ENCODE measurements around the gene AKAP6.

The AKAP6 gene

DNA sequence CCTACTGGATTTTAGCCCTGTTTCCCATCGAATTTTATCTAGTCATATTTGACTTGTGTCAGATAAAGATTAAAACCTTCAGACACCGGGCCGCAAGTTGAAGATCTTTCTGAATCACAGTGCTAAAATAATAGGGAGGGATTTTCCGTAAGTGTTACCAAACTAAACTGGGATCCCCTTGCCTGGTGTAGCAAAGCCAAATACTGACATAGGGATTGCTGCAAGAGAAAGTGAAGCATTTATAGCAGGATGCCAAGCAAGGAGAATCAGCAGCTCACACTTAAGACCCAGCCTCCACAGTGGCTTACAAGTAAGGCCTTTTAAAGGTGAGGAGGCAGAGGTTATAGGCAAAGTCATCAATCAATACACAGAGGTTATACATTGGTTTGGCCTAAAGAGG, 147.4 kb downstream of the AKAP6 start:
- DNase-seq (ENCODE audit: low read depth, low spot score) = no peak

DNA sequence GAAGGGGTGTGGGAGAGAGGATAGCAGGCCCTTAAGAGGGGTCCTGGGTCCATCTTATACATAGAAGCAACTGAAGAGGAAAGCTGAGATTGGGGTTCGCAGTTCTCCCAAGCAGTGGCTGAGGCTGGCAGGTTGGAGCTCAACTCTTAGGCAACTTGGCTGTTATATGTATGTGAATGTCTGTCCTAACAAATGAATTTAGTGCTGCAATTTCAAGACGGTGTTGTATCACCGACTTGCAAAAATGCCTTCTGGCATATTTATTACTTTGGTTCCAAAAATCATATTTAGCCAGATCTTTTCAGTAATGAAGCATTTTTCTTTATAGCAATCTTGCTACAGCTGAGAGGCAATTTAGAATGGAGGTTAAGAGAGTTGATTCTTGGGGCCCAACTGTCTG, 148.3 kb downstream of the AKAP6 start:
- no peak for DNase-seq (ENCODE audit: low read depth, low spot score)

DNA sequence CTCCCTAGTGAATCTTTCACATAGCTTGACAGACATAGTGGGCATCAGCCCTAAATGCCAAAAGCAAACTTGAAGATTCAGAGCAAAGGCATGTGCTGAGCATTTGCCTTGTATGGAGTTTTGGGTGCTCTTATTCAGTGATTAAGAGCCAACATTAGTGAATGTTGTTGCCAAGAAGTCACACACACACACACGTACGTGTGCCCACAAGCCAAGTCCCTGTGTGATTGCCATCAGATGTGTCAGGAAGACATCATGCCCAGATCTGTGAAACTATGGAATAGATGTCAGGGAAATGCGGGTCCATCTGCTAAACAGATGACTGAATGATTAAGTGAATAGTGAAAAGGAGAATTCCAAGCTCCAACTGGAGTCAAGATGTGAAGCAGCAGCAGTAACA, 149.0 kb downstream of the AKAP6 start:
- no peak for DNase-seq (ENCODE audit: low read depth, low spot score)

- DNase-seq (ENCODE audit: low read depth, low spot score) = no peak
Measured at GRCh38 chr14:32480337-32480736, 151.2 kb downstream of the AKAP6 start.

DNA sequence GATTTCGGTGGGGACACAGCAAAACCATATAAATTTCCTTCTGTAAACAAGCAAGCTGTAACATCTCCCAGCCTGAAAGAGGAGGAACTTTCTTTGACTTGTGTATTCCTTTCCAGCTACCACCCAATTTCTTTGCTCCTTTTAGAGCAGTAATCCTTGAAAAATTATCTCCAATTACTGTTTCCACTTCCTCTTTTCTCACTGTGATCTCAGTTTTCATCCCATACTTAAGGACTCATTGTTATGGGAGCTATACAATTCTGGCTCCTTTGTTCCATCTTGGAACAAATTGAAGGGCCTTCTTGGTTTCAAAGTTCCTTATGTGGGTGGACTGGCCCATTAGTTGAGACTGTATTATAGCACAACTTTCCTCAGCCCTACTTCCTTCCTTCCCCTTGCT, 152.6 kb downstream of the AKAP6 start:
- DNase-seq (ENCODE audit: low read depth, low spot score) = no peak

DNA sequence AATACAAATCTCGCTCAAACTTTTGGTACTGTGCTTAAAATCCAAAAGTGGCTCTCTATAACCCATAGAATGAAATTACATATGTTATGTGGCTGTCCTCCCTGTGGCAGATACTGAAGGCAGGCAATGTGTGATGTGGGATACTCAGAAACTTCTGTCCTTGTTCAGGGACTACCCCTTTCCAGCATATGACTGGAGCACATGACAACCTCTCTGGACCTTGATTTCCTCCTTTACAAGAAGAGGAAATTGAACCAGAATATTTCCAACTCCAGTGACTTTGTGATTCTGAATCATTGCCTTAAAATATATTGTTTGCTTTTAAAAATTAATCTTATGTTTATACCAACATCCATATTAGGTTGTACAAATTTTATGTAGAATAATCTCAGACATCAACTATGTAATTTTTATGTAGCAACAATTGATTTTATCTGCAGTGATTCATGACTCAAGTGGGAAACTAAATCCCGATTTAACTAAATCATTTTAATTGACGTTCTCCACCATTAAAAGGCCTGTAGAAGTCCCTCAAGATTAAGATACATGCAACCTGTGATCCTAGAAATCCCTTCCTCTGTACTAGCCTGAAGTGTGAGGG, 162.4 kb downstream of the AKAP6 start:
- no peak for DNase-seq (ENCODE audit: low read depth, low spot score)

DNA sequence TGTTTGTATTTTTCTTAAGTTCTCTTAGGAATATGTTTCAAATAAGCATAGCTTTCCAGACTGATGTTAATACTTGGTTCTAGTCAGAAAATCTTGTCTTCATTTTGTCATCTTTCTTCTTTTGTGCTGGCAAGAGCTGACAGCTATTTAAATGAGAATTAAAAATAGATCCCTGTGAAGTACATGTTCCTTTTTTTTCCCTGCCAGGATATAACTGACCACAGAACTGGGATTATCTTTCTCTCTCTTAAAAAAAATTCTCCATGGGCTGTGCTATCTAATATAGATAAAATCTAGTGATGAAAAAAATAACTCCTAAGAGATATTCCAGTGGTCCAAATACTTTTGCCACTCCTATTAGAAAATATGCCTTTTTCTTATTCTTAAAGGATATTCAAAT, 163.4 kb downstream of the AKAP6 start:
- DNase-seq (ENCODE audit: low read depth, low spot score) = no peak

DNA sequence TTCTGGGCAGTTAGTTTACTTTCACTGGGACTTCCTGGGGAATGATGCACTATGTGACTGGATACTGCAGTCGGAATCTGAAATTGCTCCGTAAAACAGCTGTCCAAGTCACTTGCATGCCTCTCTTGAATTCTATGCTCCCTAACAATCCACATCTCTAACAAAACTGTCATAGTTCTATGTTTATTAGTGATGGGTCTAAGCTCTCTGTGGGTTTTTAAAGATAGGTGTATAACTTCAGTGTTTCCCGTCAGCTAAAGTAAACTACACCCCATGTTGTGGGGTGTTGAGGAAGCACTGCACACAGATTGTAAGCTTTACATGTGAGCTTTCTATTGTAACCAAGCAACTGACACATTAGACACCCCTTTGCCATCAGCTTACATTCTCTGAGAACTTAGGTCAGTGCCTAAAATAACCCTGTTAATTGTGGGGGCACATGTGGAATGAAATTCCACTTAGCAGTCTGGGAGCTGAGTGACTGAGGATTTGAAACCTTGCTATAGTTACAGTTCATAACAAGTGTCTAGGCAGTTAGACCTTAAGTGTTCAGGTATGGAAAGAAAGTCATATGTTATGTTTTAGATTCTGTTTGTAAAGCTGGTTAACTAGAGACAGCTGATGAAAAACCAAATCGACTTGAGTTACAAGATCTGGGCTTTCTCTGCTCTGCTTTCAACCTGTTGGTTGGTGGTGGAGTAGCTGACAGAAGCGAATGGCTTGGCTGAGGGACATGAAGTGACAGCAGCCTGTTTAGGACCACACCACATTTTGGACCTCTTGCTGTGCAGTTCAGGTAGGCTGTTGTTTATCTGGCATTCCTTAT, 165.7 kb downstream of the AKAP6 start:
- no peak for DNase-seq (ENCODE audit: low read depth, low spot score)

- DNase-seq (ENCODE audit: low read depth, low spot score) = no peak
Measured at GRCh38 chr14:32495435-32495734, 166.3 kb downstream of the AKAP6 start.

GRCh38 chr14:32497248-32497647, 168.2 kb downstream of the AKAP6 start:
- DNase-seq (ENCODE audit: low read depth, low spot score) = no peak

DNA sequence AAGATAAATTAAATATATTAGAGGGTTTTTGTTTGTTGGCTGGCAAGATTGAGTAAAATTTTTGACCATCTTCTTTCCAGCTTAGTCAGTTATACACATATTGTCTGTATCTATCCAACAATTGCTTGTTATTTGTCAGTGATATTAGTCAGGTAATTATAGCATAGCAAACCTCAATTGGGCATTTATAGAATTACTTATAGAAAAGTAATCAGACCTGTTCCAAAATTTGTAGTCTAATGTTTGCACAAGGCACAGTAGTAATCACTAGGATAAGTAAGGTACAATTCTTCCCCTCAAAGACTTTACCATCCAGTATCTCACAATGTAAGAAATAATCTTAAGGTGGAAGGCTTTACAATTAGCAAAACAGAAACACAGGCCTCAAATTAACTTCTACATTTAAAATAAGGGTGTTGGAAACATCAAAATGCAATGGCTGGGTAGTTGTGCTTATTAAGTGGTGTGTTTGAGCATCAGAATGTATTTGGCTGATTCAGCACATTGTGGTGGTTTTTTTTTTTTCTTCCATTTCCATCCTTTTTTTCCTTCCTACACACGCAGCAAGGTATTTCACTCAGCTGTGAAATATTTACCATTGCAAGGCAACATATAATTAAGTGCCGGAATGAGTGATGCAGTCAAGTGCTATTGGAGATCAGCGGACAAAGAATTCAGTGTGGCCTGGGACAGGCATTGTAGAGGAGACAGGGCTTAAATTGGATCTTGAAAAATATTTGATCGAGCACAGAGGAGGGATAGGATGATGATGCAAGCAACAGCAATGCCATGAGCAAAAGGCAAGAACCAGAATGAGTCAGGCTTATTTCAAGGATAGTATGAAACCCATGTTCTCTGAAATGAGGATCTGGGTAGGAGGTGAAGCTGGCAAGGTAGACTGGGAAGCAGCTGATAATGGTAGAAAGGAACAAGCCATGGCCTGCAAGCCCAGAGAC, 178.2 kb downstream of the AKAP6 start:
- DNase-seq (ENCODE audit: low read depth, low spot score) = no peak

DNA sequence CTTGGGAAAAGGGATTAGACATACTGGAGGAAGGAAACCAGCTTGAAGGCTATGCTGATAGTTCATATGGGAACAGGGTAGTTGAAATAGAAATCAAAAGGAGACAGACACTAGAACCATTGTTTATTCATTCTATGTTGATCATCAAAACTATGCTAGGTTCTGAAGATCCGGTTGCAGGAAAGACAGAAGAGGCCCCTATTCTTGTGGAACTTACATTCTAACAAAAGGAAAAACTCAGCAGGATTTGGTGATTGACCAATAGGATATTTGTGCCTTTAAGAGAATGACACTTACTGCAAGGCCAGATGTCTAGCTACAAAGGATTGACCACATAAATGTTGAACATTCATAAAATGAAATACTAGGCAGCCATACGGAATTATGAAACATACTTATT, 179.2 kb downstream of the AKAP6 start:
- no peak for DNase-seq (ENCODE audit: low read depth, low spot score)

- DNase-seq (ENCODE audit: low read depth, low spot score) = no peak
Measured at GRCh38 chr14:32509632-32510187, 180.6 kb downstream of the AKAP6 start.

- DNase-seq (ENCODE audit: low read depth, low spot score) = no peak
Measured at GRCh38 chr14:32510815-32511214, 181.7 kb downstream of the AKAP6 start.

DNA sequence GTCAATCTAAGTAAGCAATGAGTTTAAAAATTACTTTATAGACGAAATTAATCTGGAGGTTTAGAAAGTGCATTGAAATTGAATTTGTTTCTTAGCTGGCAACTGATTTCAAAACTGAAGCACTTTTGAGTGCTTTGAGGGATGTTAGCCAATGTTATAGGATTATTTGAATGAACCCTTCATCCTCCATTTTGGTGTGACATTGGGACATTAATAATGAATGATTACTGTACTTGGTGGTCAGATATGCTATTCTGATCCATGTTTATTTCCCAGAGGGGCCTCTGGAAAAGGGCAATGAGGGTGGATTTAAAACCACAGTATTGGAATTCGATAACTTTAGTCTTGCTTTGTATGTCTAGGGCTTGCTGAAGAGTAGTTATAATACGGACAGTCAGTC, 183.2 kb downstream of the AKAP6 start:
- no peak for DNase-seq (ENCODE audit: low read depth, low spot score)

DNA sequence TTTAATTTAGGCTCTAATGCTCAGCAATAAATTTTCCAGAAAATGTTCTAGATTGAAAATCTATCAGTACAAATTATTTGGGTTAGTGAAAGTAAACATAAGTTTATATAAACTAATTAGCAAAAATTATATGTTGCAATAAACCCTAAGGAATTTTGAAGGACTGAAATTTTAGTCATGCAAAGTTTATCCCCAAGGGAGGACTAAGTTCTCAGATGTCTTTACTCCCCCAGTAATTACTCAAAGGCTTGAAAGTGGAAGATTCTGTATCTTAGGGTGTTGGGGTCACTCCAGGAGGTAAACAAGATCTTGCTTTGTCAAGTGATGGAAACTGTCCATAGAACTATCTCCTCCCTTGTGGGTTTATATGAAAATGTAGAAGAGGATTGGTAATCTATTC, 183.7 kb downstream of the AKAP6 start:
- DNase-seq (ENCODE audit: low read depth, low spot score) = no peak

- DNase-seq (ENCODE audit: low read depth, low spot score) = no peak
Measured at GRCh38 chr14:32513571-32514009, 184.5 kb downstream of the AKAP6 start.

GRCh38 chr14:32514236-32514635, 185.1 kb downstream of the AKAP6 start:
- no peak for DNase-seq (ENCODE audit: low read depth, low spot score)

GRCh38 chr14:32514681-32515080, 185.6 kb downstream of the AKAP6 start:
- no peak for DNase-seq (ENCODE audit: low read depth, low spot score)

GRCh38 chr14:32524609-32525375, 195.7 kb downstream of the AKAP6 start:
- DNase-seq (ENCODE audit: low read depth, low spot score) = no peak

DNA sequence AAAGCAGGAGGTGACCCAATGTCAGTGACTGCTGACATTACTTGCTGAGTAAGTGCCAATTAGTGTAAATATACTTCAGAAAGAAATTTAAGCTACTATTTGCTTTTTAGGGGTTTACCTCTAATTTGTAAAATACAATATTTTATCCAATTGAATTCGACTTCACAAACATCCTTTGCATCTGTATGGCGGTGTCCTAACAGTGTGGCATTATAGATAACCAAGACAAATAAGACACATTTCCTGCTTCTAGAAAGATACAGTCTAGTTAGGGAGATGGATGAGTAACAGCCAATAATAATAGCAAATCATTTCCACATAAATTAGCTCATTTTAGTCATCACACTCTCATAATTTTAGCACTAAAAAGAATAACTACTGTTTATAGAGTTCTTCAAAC, 196.5 kb downstream of the AKAP6 start:
- DNase-seq (ENCODE audit: low read depth, low spot score) = no peak

Measured in iPS DF 19.7 (cell line).